Stimulated activated CD4-positive, alpha-beta T cell treated with anti-CD3 and anti-CD28 coated beads, Interleukin-1b, Interleukin-23, amount 100 ng/mL, for 1 hour (primary cell): ENCODE results near the gene ZFYVE28.

Experiments
- DNase-seq, 2 donors: peaks; one replicate each; pipeline ENCODE4 v3.0.0-alpha.2; 2020; ENCODE audit warnings: low read depth in 2 of 2

ZFYVE28 gene

GRCh38 chr4:2353222-2354107 is 65.0 kb downstream of the ZFYVE28 start:
- DNase-seq: no peak

- no peak for DNase-seq
Measured at GRCh38 chr4:2352729-2353221, 65.7 kb downstream of the ZFYVE28 start.

GRCh38 chr4:2352171-2352570 is 66.3 kb downstream of the ZFYVE28 start:
- no peak for DNase-seq

GRCh38 chr4:2350982-2351381 is 67.5 kb downstream of the ZFYVE28 start:
- no peak for DNase-seq

- DNase-seq: no peak
Measured at GRCh38 chr4:2348786-2349185, 69.7 kb downstream of the ZFYVE28 start.

GRCh38 chr4:2347190-2347589 is 71.3 kb downstream of the ZFYVE28 start:
- DNase-seq: no peak

GRCh38 chr4:2343476-2343875 is 75.0 kb downstream of the ZFYVE28 start:
- no peak for DNase-seq

GRCh38 chr4:2341911-2342652 is 76.4 kb downstream of the ZFYVE28 start:
- no peak for DNase-seq

GRCh38 chr4:2341261-2341841 is 77.1 kb downstream of the ZFYVE28 start:
- DNase-seq: no peak

- DNase-seq: no peak
Measured at GRCh38 chr4:2340272-2341061, 78.0 kb downstream of the ZFYVE28 start.

GRCh38 chr4:2339458-2340271 is 78.8 kb downstream of the ZFYVE28 start:
- DNase-seq: no peak

GRCh38 chr4:2338754-2339457 is 79.5 kb downstream of the ZFYVE28 start:
- no peak for DNase-seq

- DNase-seq: no peak
Measured at GRCh38 chr4:2337896-2338295, 80.5 kb downstream of the ZFYVE28 start.

GRCh38 chr4:2337131-2337723 is 81.2 kb downstream of the ZFYVE28 start:
- no peak for DNase-seq

- no peak for DNase-seq
Measured at GRCh38 chr4:2336659-2337058, 81.8 kb downstream of the ZFYVE28 start.

GRCh38 chr4:2335729-2336101 is 82.7 kb downstream of the ZFYVE28 start:
- DNase-seq: no peak

- no peak for DNase-seq
Measured at GRCh38 chr4:2334826-2335728, 83.4 kb downstream of the ZFYVE28 start.

- DNase-seq: no peak
Measured at GRCh38 chr4:2333916-2334644, 84.4 kb downstream of the ZFYVE28 start.
